Spinal cord (tissue), 10 donors: ENCODE measurements around the gene DGAT2L6. TPM values are rescaled to one million over a fixed set of nuclear protein-coding genes. Genes with fewer than 3 reads are reported as not detected.

ENCODE experiments used
- DNase-seq, 6 donors: peaks; one replicate each; pipeline versions ENCODE4 v3.0.0 to v3.0.0-alpha.2; 2013 to 2015; ENCODE audit warnings: low spot score in 6 of 6, low read depth in 4 of 6
- H3K27ac ChIP-seq: one replicate; pipeline ENCODE4 v1.5.1; 2013; ENCODE audit warnings: low read depth, low read length, control low read depth
- H3K27me3 ChIP-seq: one replicate; pipeline ENCODE4 v1.6.1; 2013; ENCODE audit warnings: low read length; ENCODE audit not compliant: control insufficient read depth, insufficient read depth
- H3K36me3 ChIP-seq: one replicate; pipeline ENCODE4 v1.6.1; 2013; ENCODE audit warnings: low read length; ENCODE audit not compliant: control insufficient read depth, insufficient read depth
- H3K4me1 ChIP-seq: one replicate; pipeline ENCODE4 v1.6.1; 2013; ENCODE audit warnings: low read length; ENCODE audit not compliant: control insufficient read depth, insufficient read depth
- H3K4me3 ChIP-seq: one replicate; pipeline ENCODE4 v1.5.1; 2013; ENCODE audit warnings: low read depth, low read length, control low read depth
- H3K9me3 ChIP-seq: one replicate; pipeline ENCODE4 v1.6.1; 2013; ENCODE audit warnings: low read length; ENCODE audit not compliant: control insufficient read depth, insufficient read depth
- WGBS: methylation state at CpG from one replicate; pipeline ENCODE4 v1.1.5; 2013; ENCODE audit warnings: missing lambda C conversion rate; ENCODE audit not compliant: insufficient coverage; 5-methylcytosine and 5-hydroxymethylcytosine counted together
- polyA plus RNA-seq, 2 donors: library from polyadenylated mRNA; unstranded; fragments of 120-200 nt; gene quantifications; one replicate each; pipeline ENCODE4 v1.2.1, GENCODE V29; 2013; ENCODE audit not compliant: insufficient read length in 2 of 2
- total RNA-seq, 2 donors: library from RNA; depleted of rRNA in 1 of 2; stranded (reverse); fragments of 120-200 nt in 1 of 2; fragments of >200 nt in 1 of 2; gene quantifications; one replicate each; pipeline versions ENCODE4 v1.2.3 to v1.2.4, GENCODE V29; 2013 to 2014
- donor health status: healthy.

The DGAT2L6 gene
- total and polyA plus RNA-seq, 4 donors, result not detected

- Histone ChIP-seq H3K27ac (no peak overlapping the region), H3K36me3 (peaks cover 2% of the 10 kb centered on the region), H3K9me3 (no peaks in the 10 kb centered on the region), H3K4me3 (no peak overlapping the region), H3K4me1 (no peaks in the 10 kb centered on the region), H3K27me3 (no peaks in the 10 kb centered on the region)
- WGBS, result no CpG with 5 or more reads among the region's 2 CpGs
- DNase-seq, result peak in 1 of 6 donors; percentile 3
These were observed 35.9 kb upstream of the DGAT2L6 start for GRCh38 chrX:70141373-70141772.

GRCh38 chrX:70166601-70167590, 10.4 kb upstream of the DGAT2L6 start:
- H3K27ac ChIP-seq, result no peak overlapping the region
- no peak overlapping the region for H3K4me3 ChIP-seq
- H3K9me3 ChIP-seq, result no peaks in the 10 kb centered on the region
- H3K27me3 ChIP-seq, result no peaks in the 10 kb centered on the region
- H3K36me3 ChIP-seq, result no peaks in the 10 kb centered on the region
- whole genome bisulfite sequencing, result 66% methylated on average over 9 of the region's 19 CpGs
- no peak for DNase-seq
- H3K4me1 ChIP-seq, result no peaks in the 10 kb centered on the region

- WGBS, result 20% methylated on average over 1 of the region's 11 CpGs
- Histone ChIP-seq H3K4me1 (no peaks in the 10 kb centered on the region), H3K27ac (no peak overlapping the region), H3K4me3 (peak overlapping the region; percentile 9), H3K27me3 (no peaks in the 10 kb centered on the region), H3K36me3 (no peaks in the 10 kb centered on the region), H3K9me3 (no peaks in the 10 kb centered on the region)
- peak in 5 of 6 donors; percentile 10 to 83 (median 26) for DNase-seq
These were observed 8.8 kb upstream of the DGAT2L6 start for GRCh38 chrX:70168238-70169188.

GRCh38 chrX:70169281-70169680, 8.0 kb upstream of the DGAT2L6 start:
- Histone ChIP-seq H3K27ac (no peak overlapping the region), H3K9me3 (no peaks in the 10 kb centered on the region), H3K27me3 (no peaks in the 10 kb centered on the region), H3K36me3 (no peaks in the 10 kb centered on the region), H3K4me3 (no peak overlapping the region), H3K4me1 (no peaks in the 10 kb centered on the region)
- 64% methylated on average over 6 of the region's 7 CpGs for WGBS
- no peak for DNase-seq

- WGBS, result 38% methylated on average over 2 of the region's 2 CpGs
- peak in 2 of 6 donors; percentile 32 to 58 for DNase-seq
- Histone ChIP-seq H3K36me3 (no peaks in the 10 kb centered on the region), H3K4me1 (no peaks in the 10 kb centered on the region), H3K4me3 (no peak overlapping the region), H3K27me3 (no peaks in the 10 kb centered on the region), H3K27ac (no peak overlapping the region), H3K9me3 (no peaks in the 10 kb centered on the region)
These were observed 5.7 kb upstream of the DGAT2L6 start for GRCh38 chrX:70171624-70172023.

- Histone ChIP-seq H3K27ac (no peak overlapping the region), H3K27me3 (no peaks in the 10 kb centered on the region)
These were observed 5.1 kb upstream of the DGAT2L6 start for GRCh38 chrX:70172221-70172620.

GRCh38 chrX:70172964-70173363, 4.3 kb upstream of the DGAT2L6 start:
- H3K9me3 ChIP-seq, result no peaks in the 10 kb centered on the region
- no peaks in the 10 kb centered on the region for H3K4me1 ChIP-seq
- H3K27ac ChIP-seq, result no peak overlapping the region
- no peak overlapping the region for H3K4me3 ChIP-seq
- WGBS, result 45% methylated on average over 4 of the region's 4 CpGs
- no peaks in the 10 kb centered on the region for H3K27me3 ChIP-seq
- no peak for DNase-seq
- no peaks in the 10 kb centered on the region for H3K36me3 ChIP-seq

More at GRCh38 chrX:70172221-70172620, 5.1 kb upstream of the DGAT2L6 start:
- Histone ChIP-seq H3K9me3 (no peaks in the 10 kb centered on the region), H3K36me3 (no peaks in the 10 kb centered on the region), H3K4me1 (no peaks in the 10 kb centered on the region), H3K4me3 (no peak overlapping the region)
- peak in 2 of 6 donors; percentile 1 to 63 for DNase-seq
- WGBS, result no CpG with 5 or more reads among the region's 3 CpGs

- H3K36me3 ChIP-seq, result no peaks in the 10 kb centered on the region
- no peaks in the 10 kb centered on the region for H3K4me1 ChIP-seq
- no peaks in the 10 kb centered on the region for H3K9me3 ChIP-seq
- no peak overlapping the region for H3K4me3 ChIP-seq
- H3K27ac ChIP-seq, result no peak overlapping the region
- H3K27me3 ChIP-seq, result no peaks in the 10 kb centered on the region
- peak in 1 of 6 donors; percentile 15 for DNase-seq
- 71% methylated on average over 1 of the region's 4 CpGs for WGBS
These were observed 2.5 kb upstream of the DGAT2L6 start for GRCh38 chrX:70174754-70175153.

GRCh38 chrX:70175338-70175737, 1.9 kb upstream of the DGAT2L6 start:
- 83% methylated on average over 3 of the region's 7 CpGs for WGBS
- H3K4me1 ChIP-seq, result no peaks in the 10 kb centered on the region
- no peak overlapping the region for H3K27ac ChIP-seq
- DNase-seq, result no peak
- no peaks in the 10 kb centered on the region for H3K27me3 ChIP-seq
- H3K36me3 ChIP-seq, result no peaks in the 10 kb centered on the region
- no peaks in the 10 kb centered on the region for H3K9me3 ChIP-seq
- H3K4me3 ChIP-seq, result no peak overlapping the region
